ENCODE results near the gene GCAT. TPM values are rescaled to one million over a fixed set of nuclear protein-coding genes. Genes with fewer than 3 reads are reported as not detected.

The GCAT gene
- total and polyA plus RNA-seq, 10 of the 15 experiments (the other 5 are each of a cell fraction or from before 2014, with no cell fraction given) = 0.95 to 34.3 (median 15.3) TPM

DNA sequence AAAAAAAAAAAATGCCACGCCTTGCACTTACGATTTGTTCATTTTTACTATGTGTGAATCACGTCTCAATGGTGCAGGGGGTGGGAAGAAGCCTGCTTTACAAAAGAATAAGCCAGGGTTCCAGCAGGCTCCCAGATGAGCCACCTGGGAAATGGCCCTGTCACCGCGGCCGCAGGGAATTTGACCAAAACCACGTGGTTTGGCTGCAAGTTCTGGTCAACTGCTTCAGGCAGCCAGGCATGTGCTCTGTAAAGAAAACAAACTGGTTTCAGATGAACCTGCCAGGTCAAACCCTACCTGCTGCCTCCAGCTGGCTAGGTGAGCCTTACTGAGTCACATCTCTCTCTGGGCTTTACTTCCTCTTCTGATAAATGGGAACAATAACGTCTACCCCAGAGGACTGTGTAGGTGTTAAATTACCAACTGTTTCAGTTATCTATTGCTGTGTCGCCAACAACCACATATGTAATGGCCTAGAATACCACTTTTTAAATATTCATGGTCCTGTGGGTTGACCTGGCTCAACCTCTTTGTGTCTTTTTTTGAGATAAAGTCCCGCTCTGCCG lies 30.5 kb upstream of the GCAT start (continued):
- TF ChIP-seq CUX1 (IDR thresholded peaks at IDR 0.05; ENCODE audit: insufficient replicate concordance, low read depth, low read length) (no peak), HDAC6 (IDR thresholded peaks at IDR 0.05; ENCODE audit: unreplicated experiment) (no peak), SUZ12 (IDR thresholded peaks at IDR 0.05; ENCODE audit: unreplicated experiment) (no peak), DPF2 (IDR thresholded peaks at IDR 0.05) (peak; percentile 61; the same call in 1 of the 2 replicates), TCF12 (IDR thresholded peaks at IDR 0.05; ENCODE audit: low read depth, low read length) (peak; percentile 48; the same call in 1 of the 2 replicates), ZNF592 (IDR thresholded peaks at IDR 0.05) (no peak), ESRRA (IDR thresholded peaks at IDR 0.05; ENCODE audit: low read length) (no peak), SMC3 (IDR thresholded peaks at IDR 0.05; ENCODE audit: borderline replicate concordance, low read length) (no peak), BACH1 (IDR thresholded peaks at IDR 0.05; ENCODE audit: borderline replicate concordance) (no peak), NFYA (IDR thresholded peaks at IDR 0.05; ENCODE audit: borderline replicate concordance, low read depth, low read length) (no peak), RFX5 (IDR thresholded peaks at IDR 0.05; ENCODE audit: low read depth, low read length) (no peak), EGR1 (IDR thresholded peaks at IDR 0.05; ENCODE audit: borderline replicate concordance in 1 of 2, low read depth in 2 of 2, low read length in 2 of 2) (no peak), SMAD5 (IDR thresholded peaks at IDR 0.05; ENCODE audit: low read depth) (no peak), MYC (IDR thresholded peaks at IDR 0.05; ENCODE audit: insufficient read depth, insufficient read length, insufficient replicate concordance, low read length, severe bottlenecking) (no peak), BHLHE40 (IDR thresholded peaks at IDR 0.05; ENCODE audit: borderline replicate concordance in 1 of 2, low read depth in 2 of 2, low read length in 1 of 2) (no peak; a peak in 1 of 4 replicates), KLF5 (IDR thresholded peaks at IDR 0.05; ENCODE audit: partially characterized antibody) (no peak)
- TF ChIP-seq, protein P1, sequence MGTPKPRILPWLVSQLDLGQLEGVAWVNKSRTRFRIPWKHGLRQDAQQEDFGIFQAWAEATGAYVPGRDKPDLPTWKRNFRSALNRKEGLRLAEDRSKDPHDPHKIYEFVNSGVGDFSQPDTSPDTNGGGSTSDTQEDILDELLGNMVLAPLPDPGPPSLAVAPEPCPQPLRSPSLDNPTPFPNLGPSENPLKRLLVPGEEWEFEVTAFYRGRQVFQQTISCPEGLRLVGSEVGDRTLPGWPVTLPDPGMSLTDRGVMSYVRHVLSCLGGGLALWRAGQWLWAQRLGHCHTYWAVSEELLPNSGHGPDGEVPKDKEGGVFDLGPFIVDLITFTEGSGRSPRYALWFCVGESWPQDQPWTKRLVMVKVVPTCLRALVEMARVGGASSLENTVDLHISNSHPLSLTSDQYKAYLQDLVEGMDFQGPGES (IDR thresholded peaks at IDR 0.05) = no peak
- TF ChIP-seq, protein P2, sequence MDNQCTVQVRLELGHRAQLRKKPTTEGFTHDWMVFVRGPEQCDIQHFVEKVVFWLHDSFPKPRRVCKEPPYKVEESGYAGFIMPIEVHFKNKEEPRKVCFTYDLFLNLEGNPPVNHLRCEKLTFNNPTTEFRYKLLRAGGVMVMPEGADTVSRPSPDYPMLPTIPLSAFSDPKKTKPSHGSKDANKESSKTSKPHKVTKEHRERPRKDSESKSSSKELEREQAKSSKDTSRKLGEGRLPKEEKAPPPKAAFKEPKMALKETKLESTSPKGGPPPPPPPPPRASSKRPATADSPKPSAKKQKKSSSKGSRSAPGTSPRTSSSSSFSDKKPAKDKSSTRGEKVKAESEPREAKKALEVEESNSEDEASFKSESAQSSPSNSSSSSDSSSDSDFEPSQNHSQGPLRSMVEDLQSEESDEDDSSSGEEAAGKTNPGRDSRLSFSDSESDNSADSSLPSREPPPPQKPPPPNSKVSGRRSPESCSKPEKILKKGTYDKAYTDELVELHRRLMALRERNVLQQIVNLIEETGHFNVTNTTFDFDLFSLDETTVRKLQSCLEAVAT (IDR thresholded peaks at IDR 0.05) = 0 out of 2 replicates have a peak, but pooled peaks have one; percentile 31

Data from GM12878 (cell line).